ENCODE data around the gene GPRIN1. TPM values are rescaled to one million over a fixed set of nuclear protein-coding genes. Genes with fewer than 3 reads are reported as not detected.

Gene GPRIN1
- total RNA-seq, 4 donors from 2014 or later: 0.37 to 1.9 (median 0.90) TPM

- DNase-seq (ENCODE audit: low spot score) (no peak), ATAC-seq (ENCODE audit: low FRiP score) (no peak)
Measured at GRCh38 chr5:176570044-176570443, 39.9 kb downstream of the GPRIN1 start.

GRCh38 chr5:176568657-176569056 lies 41.3 kb downstream of the GPRIN1 start:
- DNase-seq (ENCODE audit: low spot score): no peak
- ATAC-seq (ENCODE audit: low FRiP score): no peak
- no peak for TF ChIP-seq CTCF (IDR thresholded peaks at IDR 0.05)

More at GRCh38 chr5:176570044-176570443, 39.9 kb downstream of the GPRIN1 start:
- TF ChIP-seq CTCF (IDR thresholded peaks at IDR 0.05): no peak

GRCh38 chr5:176565760-176566288 lies 44.1 kb downstream of the GPRIN1 start:
- ATAC-seq (ENCODE audit: low FRiP score): no peak
- DNase-seq (ENCODE audit: low spot score): no peak
- no peak for TF ChIP-seq CTCF (IDR thresholded peaks at IDR 0.05)

- ATAC-seq (ENCODE audit: low FRiP score) (no peak), DNase-seq (ENCODE audit: low spot score) (no peak)
- TF ChIP-seq CTCF (IDR thresholded peaks at IDR 0.05): no peak
Measured at GRCh38 chr5:176564002-176564401, 46.0 kb downstream of the GPRIN1 start.

GRCh38 chr5:176562189-176562588 lies 47.8 kb downstream of the GPRIN1 start:
- TF ChIP-seq CTCF (IDR thresholded peaks at IDR 0.05): no peak
- DNase-seq (ENCODE audit: low spot score) (no peak), ATAC-seq (ENCODE audit: low FRiP score) (no peak)

- no peak for DNase-seq (ENCODE audit: low spot score)
- ATAC-seq (ENCODE audit: low FRiP score): no peak
Measured at GRCh38 chr5:176561259-176561658, 48.7 kb downstream of the GPRIN1 start.

More at GRCh38 chr5:176561259-176561658, 48.7 kb downstream of the GPRIN1 start:
- no peak for TF ChIP-seq CTCF (IDR thresholded peaks at IDR 0.05)
